ENCODE data around the gene GLIS1.

Gene GLIS1

GRCh38 chr1:53469373-53469772 lies 269.6 kb downstream of the GLIS1 start:
- no peaks in the 10 kb centered on the region for H3K9me3 ChIP-seq (ENCODE audit: insufficient read depth, low read length)
- no peaks in the 10 kb centered on the region for H4K20me1 ChIP-seq (ENCODE audit: low read depth, low read length)
- H3K27me3 ChIP-seq (ENCODE audit: low read length): no peaks in the 10 kb centered on the region
- no peaks in the 10 kb centered on the region for H3F3A ChIP-seq (ENCODE audit: insufficient read depth)
- no peak overlapping the region for H3K27ac ChIP-seq (ENCODE audit: low read depth, low read length)
- H3K4me3 ChIP-seq (ENCODE audit: insufficient read depth, low read length, poor library complexity, severe bottlenecking): no peak overlapping the region
- H3K9me2 ChIP-seq (replicated peaks; ENCODE audit: insufficient read depth, low read length): no peaks in the 10 kb centered on the region
- TF ChIP-seq CTCF (IDR thresholded peaks at IDR 0.05; ENCODE audit: insufficient read depth, low read length, poor library complexity, severe bottlenecking): no peak
- no peak for TF ChIP-seq EZH2phosphoT487 (conservative IDR thresholded peaks at IDR 0.05; ENCODE audit: low read length)
- H3K4me2 ChIP-seq (ENCODE audit: low read depth, low read length, poor library complexity, severe bottlenecking): no peak overlapping the region
- H3K79me2 ChIP-seq (ENCODE audit: insufficient read depth, low read length): no peaks in the 10 kb centered on the region
- H3K9ac ChIP-seq (ENCODE audit: low read length): no peak overlapping the region
- H2AFZ ChIP-seq (ENCODE audit: low read depth, low read length, severe bottlenecking): no peak overlapping the region
- no peaks in the 10 kb centered on the region for H3K36me3 ChIP-seq (ENCODE audit: low read length)

- no peak for TF ChIP-seq CTCF (IDR thresholded peaks at IDR 0.05; ENCODE audit: insufficient read depth, low read length, poor library complexity, severe bottlenecking)
- no peak for TF ChIP-seq EZH2phosphoT487 (conservative IDR thresholded peaks at IDR 0.05; ENCODE audit: low read length)
- Histone ChIP-seq H3K27me3 (ENCODE audit: low read length) (no peaks in the 10 kb centered on the region), H3K79me2 (ENCODE audit: insufficient read depth, low read length) (no peaks in the 10 kb centered on the region)
Measured at GRCh38 chr1:53468374-53468773, 270.6 kb downstream of the GLIS1 start.

GRCh38 chr1:53467391-53467790 lies 271.6 kb downstream of the GLIS1 start:
- no peaks in the 10 kb centered on the region for H3K9me2 ChIP-seq (replicated peaks; ENCODE audit: insufficient read depth, low read length)
- no peak overlapping the region for H3K9ac ChIP-seq (ENCODE audit: low read length)
- H3K9me3 ChIP-seq (ENCODE audit: insufficient read depth, low read length): no peaks in the 10 kb centered on the region
- H4K20me1 ChIP-seq (ENCODE audit: low read depth, low read length): no peaks in the 10 kb centered on the region
- no peaks in the 10 kb centered on the region for H3K79me2 ChIP-seq (ENCODE audit: insufficient read depth, low read length)
- H3K27me3 ChIP-seq (ENCODE audit: low read length): no peaks in the 10 kb centered on the region
- no peaks in the 10 kb centered on the region for H3K36me3 ChIP-seq (ENCODE audit: low read length)
- H3K4me3 ChIP-seq (ENCODE audit: insufficient read depth, low read length, poor library complexity, severe bottlenecking): no peak overlapping the region
- H3K4me2 ChIP-seq (ENCODE audit: low read depth, low read length, poor library complexity, severe bottlenecking): no peak overlapping the region
- H3K27ac ChIP-seq (ENCODE audit: low read depth, low read length): no peak overlapping the region
- H3F3A ChIP-seq (ENCODE audit: insufficient read depth): no peaks in the 10 kb centered on the region
- TF ChIP-seq CTCF (IDR thresholded peaks at IDR 0.05; ENCODE audit: insufficient read depth, low read length, poor library complexity, severe bottlenecking) (no peak), EZH2phosphoT487 (conservative IDR thresholded peaks at IDR 0.05; ENCODE audit: low read length) (no peak)
- H2AFZ ChIP-seq (ENCODE audit: low read depth, low read length, severe bottlenecking): no peak overlapping the region

More at GRCh38 chr1:53468374-53468773, 270.6 kb downstream of the GLIS1 start:
- Histone ChIP-seq H3K27ac (ENCODE audit: low read depth, low read length) (no peak overlapping the region), H2AFZ (ENCODE audit: low read depth, low read length, severe bottlenecking) (no peak overlapping the region), H3K4me3 (ENCODE audit: insufficient read depth, low read length, poor library complexity, severe bottlenecking) (no peak overlapping the region), H4K20me1 (ENCODE audit: low read depth, low read length) (no peaks in the 10 kb centered on the region), H3K9ac (ENCODE audit: low read length) (no peak overlapping the region), H3F3A (ENCODE audit: insufficient read depth) (no peaks in the 10 kb centered on the region), H3K36me3 (ENCODE audit: low read length) (no peaks in the 10 kb centered on the region), H3K9me3 (ENCODE audit: insufficient read depth, low read length) (no peaks in the 10 kb centered on the region), H3K4me2 (ENCODE audit: low read depth, low read length, poor library complexity, severe bottlenecking) (no peak overlapping the region), H3K9me2 (replicated peaks; ENCODE audit: insufficient read depth, low read length) (no peaks in the 10 kb centered on the region)
